B cell (primary cell): ENCODE measurements around the gene HCN1.

Experiments used
- EZH2 ChIP-seq: IDR thresholded peaks from 2 replicates; pipeline ENCODE4 v1.6.1; 2012; ENCODE audit warnings: borderline replicate concordance, low read depth, mild to moderate bottlenecking, moderate library complexity, low read length; ENCODE audit not compliant: insufficient read depth, poor library complexity, severe bottlenecking
- TF ChIP-seq, protein P1 (sequence below): fragments of 200-600 bp; IDR thresholded peaks from one replicate; pipeline ENCODE4 v1.8.0; 2022; ENCODE audit warnings: antibody characterized with exemption, mild to moderate bottlenecking

DNA sequence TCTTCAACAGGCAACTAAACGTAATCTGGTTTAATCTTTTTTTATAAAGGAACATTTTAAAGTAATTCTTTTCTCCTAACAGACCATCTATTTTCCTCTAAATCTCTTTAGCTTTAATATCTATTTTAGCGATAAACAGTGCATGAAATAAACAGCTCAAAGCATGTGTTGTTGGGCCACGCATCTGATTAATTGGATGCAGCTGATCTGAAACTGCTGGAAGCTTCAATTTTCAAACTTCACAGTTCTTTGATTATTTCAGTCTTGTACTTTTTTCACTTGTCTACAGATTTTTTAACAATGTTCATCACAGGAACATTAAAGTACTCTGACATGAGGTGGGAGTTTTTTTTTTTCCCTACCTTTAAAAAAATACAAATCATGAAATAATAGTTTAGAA lies 443.6 kb downstream of the HCN1 start:
- TF ChIP-seq, protein P1, sequence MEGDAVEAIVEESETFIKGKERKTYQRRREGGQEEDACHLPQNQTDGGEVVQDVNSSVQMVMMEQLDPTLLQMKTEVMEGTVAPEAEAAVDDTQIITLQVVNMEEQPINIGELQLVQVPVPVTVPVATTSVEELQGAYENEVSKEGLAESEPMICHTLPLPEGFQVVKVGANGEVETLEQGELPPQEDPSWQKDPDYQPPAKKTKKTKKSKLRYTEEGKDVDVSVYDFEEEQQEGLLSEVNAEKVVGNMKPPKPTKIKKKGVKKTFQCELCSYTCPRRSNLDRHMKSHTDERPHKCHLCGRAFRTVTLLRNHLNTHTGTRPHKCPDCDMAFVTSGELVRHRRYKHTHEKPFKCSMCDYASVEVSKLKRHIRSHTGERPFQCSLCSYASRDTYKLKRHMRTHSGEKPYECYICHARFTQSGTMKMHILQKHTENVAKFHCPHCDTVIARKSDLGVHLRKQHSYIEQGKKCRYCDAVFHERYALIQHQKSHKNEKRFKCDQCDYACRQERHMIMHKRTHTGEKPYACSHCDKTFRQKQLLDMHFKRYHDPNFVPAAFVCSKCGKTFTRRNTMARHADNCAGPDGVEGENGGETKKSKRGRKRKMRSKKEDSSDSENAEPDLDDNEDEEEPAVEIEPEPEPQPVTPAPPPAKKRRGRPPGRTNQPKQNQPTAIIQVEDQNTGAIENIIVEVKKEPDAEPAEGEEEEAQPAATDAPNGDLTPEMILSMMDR, result no peak
- TF ChIP-seq EZH2, result no peak
